Measurements from ENCODE around the gene PCDH12.

PCDH12 gene

DNA sequence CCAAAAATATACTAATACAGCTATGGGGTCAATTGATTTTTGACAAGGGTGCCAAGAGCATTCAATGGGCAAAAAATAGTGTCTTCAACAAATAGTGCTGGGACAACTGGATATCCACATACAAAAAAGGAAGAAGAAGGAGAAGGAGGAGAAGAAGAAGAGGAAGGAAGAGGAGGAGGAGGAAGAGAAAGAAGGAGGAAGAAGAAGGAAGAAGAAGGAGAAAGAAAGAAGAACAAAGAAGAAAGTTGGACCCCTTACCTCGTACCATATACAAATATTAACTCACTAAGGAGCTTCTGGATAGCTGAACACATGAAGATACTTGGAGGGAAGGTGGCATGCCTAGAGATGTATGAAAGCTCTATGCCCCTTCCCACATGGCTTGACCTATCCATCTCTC is 51.5 kb downstream of the PCDH12 start:
- no peak for DNase-seq

DNA sequence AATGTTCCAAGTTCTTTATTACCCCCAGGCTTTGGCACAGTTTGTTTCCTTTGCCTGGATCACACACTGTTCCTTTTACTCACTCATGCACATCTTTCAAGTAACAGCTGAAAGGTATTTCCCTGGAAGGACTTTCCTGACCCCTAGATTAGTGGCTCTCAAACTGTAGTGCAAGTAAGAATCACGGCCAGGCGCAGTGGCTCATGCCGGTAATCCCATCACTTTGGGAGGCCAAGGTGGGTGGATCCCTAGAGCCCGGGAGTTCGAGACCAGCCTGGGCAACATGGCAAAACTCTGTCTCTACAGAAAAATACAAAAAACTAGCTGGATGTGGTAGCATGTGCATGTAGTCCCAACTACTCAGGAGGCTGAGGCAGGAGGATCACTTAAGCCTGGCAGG is 53.5 kb downstream of the PCDH12 start:
- no peak for DNase-seq

DNA sequence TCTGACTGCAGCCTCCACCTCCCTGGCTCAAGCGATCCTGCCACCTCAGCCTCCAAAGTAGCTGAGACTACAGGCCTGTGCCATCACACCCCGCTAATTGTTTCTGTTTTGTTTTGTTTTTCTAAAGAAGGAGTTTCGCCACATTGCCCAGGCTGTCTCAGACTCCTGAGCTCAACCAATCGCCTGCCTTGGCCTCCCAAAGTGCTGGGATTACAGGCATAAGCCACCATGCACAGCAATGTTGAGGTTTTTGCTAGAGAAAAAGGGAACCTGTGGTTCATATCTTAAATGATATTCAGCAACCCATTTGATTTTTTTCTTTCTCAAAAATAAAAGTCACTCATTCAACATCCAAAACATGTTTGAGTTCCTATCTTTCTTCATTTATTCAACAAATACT is 54.7 kb downstream of the PCDH12 start:
- DNase-seq, result no peak

DNA sequence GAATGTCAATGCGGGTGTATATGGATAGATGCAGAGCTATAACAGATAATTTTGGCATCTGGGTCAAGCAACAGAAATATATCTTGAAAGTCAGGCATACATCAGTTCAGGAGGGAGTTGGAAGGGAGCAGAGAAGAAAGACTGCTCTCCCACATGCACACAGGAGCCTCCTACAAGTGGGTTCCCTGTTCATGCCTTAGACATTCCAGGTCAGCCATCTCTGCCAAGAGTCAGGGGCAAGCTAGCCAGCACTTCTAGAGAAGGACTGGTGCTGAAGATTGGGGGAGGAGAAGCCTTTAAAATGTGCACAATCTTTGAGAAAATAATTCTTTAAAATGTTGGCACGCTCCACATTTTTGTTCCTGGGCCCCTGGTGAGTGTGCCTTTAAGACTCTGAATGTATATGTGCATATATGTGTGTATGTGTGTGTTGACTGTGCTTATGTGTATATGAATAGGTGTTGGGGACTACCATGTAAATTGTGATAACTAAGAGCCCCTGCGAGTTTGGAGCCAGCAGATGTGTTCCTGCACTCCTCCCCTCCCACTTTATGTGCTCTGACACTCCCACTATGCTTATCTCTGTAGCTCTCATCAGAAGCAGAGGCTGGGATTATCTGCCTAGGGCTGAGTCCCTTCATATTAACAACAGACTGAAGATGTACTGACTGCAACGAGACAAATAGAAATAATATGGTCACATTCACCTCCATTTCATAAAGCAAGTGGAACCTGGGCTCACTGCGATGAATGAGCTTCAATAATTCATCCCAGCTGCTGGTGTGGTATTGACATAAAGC is 55.8 kb downstream of the PCDH12 start:
- DNase-seq, result no peak

DNA sequence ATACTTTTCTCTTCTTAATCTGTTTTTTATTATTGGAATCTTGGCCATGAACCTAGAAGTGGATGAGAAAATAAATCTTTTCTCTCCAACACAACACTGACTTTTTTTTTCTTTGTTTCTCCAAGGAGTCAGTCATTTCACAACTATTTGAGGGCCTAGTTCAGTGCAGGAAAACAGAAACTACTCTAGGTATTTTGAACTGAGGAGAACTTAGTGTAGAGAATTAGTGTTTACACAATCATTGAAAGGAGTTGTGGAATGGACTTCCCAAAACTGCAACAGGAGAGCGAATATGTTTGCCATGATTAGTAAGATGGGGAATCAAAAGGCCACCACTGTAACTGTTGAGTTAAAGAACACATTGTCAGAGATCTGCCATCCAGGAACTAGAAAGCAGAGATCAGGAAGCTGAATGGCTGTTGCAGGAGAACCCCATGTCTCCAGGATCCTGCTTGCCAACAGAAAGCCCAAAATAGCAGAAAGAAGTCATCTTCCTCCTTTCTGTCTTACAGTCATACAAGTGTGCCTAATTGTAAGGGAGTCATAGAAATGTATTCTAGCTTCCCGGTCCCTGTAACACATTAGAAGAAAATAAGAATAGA is 59.5 kb downstream of the PCDH12 start:
- no peak for DNase-seq

DNA sequence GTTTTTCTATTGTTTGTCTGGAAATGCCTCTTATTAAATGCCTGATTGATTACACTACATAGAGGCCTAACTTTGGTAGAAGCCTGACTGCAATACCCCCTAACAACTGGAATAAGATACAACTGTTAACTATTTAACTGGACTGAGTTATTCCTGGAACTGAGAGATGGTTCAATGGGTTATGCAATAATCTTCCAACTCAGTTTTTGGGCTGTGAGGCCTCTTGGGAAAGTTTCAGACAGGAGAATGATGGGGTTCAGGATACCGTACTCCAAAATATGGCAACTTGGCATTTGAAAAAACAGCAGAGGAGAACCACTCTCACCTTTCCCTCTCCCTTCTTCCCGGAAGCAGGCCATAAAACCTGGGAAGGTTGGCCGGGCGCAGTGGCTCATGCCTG is 60.6 kb downstream of the PCDH12 start:
- no peak for DNase-seq
